ENCODE data around the gene RAVER2.
A peak's percentile ranks its signal among the peaks of the same experiment; 100 is the strongest.
"Not testable (repeated sequence)": the region's sequence is repeated elsewhere in the genome, so short reads cannot be mapped to it uniquely, and the experiment has no call there.

RAVER2 gene

GRCh38 chr1:64814427-64814826 lies 69.6 kb downstream of the RAVER2 start:
- TF ChIP-seq CTCF (IDR thresholded peaks at IDR 0.05; ENCODE audit: extremely low read depth, insufficient read depth, missing control alignments): no peak
- in situ Hi-C loops (cut with MboI; ENCODE audit: low pct_unique_long_range_greater_than_20kb, low sequenced_read_pairs, unreplicated experiment): loop anchor here (25.0 kb wide), 1 partner anchor 552 kb away; no protein-coding TSS in a partner anchor
- no peak for DNase-seq (ENCODE audit: low spot score)

DNA sequence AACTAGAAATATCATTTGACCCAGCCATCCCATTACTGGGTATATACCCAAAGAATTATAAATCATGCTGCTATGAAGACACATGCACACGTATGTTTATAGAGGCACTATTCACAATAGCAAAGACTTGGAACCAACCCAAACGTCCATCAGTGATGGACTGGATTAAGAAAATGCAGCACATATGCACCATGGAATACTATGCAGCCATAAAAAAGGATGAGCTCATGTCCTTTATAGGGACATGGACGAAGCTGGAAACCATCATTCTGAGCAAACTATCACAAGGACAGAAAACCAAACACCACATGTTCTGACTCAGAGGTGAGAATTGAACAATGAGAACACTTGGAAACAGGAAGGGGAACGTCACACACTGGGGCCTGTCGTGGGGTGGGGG lies 72.5 kb downstream of the RAVER2 start:
- DNase-seq (ENCODE audit: low spot score): not testable (repeated sequence)
- in situ Hi-C loops (cut with MboI; ENCODE audit: low pct_unique_long_range_greater_than_20kb, low sequenced_read_pairs, unreplicated experiment): loop anchor here (25.0 kb wide), 1 partner anchor 555 kb away; no protein-coding TSS in a partner anchor

DNA sequence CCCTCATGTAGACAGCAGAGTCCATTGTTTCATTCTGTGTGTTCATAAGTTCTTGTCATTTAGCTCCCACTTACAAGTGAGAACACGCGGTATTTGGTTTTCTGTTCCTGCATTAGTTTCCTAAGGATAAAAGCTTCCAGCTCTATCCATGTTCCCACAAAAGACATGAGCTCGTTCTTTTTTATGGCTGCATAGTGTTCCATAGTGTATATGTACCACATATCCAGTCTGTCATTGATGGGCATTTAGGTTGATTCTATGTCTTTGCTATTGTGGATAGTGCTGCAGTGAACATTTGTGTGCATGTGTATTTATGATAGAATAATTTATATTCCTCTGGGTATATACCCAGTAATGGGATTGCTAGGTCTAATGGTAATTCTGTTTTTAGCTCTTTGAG lies 75.7 kb downstream of the RAVER2 start:
- not testable (repeated sequence) for DNase-seq (ENCODE audit: low spot score)

GRCh38 chr1:64822621-64823020 lies 77.7 kb downstream of the RAVER2 start:
- no peak for TF ChIP-seq CTCF (IDR thresholded peaks at IDR 0.05; ENCODE audit: extremely low read depth, insufficient read depth, missing control alignments)
- no peak for DNase-seq (ENCODE audit: low spot score)
- in situ Hi-C loops (cut with MboI; ENCODE audit: low pct_unique_long_range_greater_than_20kb, low sequenced_read_pairs, unreplicated experiment): loop anchor here (25.0 kb wide), 1 partner anchor 560 kb away; no protein-coding TSS in a partner anchor

More for the DNA sequence above, 75.7 kb downstream of the RAVER2 start:
- in situ Hi-C loops (cut with MboI; ENCODE audit: low pct_unique_long_range_greater_than_20kb, low sequenced_read_pairs, unreplicated experiment): loop anchor here (25.0 kb wide), 1 partner anchor 558 kb away; no protein-coding TSS in a partner anchor

DNA sequence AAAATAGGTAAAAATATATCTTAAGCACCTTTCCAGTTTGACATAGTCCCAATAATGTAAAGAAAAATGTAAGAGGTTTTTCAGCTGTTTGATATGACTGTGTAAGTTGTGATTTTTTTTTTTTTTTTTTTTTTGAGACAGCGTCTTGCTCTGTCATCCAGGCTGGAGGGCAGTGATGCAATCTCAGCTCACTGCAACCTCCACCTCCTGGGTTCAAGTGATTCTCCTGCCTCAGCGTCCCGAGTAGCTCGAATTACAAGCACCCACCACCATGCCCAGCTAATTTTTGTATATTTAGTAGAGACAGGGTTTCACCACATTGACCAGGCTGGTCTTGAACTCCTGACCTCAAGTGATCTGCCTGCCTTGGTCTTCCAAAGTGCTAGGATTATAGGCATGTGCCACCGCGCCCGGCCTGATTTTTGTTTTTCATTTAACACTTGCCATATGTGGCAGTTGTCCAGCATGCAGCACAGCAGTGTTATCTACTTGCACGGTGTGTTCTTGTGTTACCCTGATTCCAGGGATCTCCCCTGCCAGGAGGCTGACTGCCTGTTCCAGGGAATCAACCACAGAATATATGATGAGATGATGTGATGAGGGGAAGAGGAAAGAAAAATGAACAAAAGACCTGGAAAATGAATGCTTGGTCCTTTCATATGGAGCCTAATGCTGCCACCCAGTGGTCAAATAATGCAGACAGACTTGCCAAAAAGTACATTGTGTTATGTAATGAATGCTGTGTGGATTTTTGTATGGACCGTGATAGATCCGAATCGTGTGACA lies 79.0 kb downstream of the RAVER2 start:
- TF ChIP-seq CTCF (IDR thresholded peaks at IDR 0.05; ENCODE audit: extremely low read depth, insufficient read depth, missing control alignments): peak; percentile 77
- peak; percentile 50 for DNase-seq (ENCODE audit: low spot score)
- in situ Hi-C loops (cut with MboI; ENCODE audit: low pct_unique_long_range_greater_than_20kb, low sequenced_read_pairs, unreplicated experiment): loop anchor here (25.0 kb wide), 1 partner anchor 562 kb away; no protein-coding TSS in a partner anchor

- no peak for DNase-seq (ENCODE audit: low spot score)
- in situ Hi-C loops (cut with MboI; ENCODE audit: low pct_unique_long_range_greater_than_20kb, low sequenced_read_pairs, unreplicated experiment): no loop called here
- TF ChIP-seq CTCF (IDR thresholded peaks at IDR 0.05; ENCODE audit: extremely low read depth, insufficient read depth, missing control alignments): no peak
These were observed 82.1 kb downstream of the RAVER2 start for GRCh38 chr1:64826991-64827390.

DNA sequence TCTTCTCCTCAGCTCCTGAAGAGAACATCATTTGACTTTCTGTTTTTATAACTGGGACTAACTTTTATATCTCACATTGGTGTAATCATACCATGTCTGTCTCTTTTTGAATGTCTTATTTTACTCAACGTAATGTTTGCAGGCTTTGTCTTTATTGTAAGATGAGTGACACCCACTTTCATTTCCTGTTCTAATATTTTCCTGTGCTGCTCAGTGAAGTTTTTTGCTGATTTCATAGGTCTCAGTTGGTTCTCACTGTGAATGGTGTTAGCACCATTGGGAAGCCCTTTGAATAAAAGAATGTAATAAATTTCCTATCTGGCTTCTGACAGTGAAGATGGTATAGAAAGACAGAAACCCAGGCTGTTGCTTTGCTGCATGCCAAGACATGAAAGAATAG lies 84.0 kb downstream of the RAVER2 start:
- in situ Hi-C loops (cut with MboI; ENCODE audit: low pct_unique_long_range_greater_than_20kb, low sequenced_read_pairs, unreplicated experiment): no loop called here
- DNase-seq (ENCODE audit: low spot score): peak; percentile 16
- TF ChIP-seq CTCF (IDR thresholded peaks at IDR 0.05; ENCODE audit: extremely low read depth, insufficient read depth, missing control alignments): no peak
